Loucy (cell line): ENCODE results near the gene TMEM117.

ENCODE experiments used
- H2AFZ ChIP-seq: fragments of 200-600 bp; sonication (generic); 2 replicates; pipeline ENCODE4 v1.6.0; 2016; ENCODE audit warnings: antibody characterized with exemption, mild to moderate bottlenecking, low read length, moderate library complexity
- H3F3A ChIP-seq: fragments of 200-600 bp; 2 replicates; pipeline ENCODE4 v1.6.0; 2016; ENCODE audit warnings: antibody characterized with exemption, low read depth, mild to moderate bottlenecking
- H3K27me3 ChIP-seq: fragments of 200-600 bp; sonication (generic); 2 replicates; pipeline ENCODE4 v1.6.1; 2014; ENCODE audit warnings: low read length, mild to moderate bottlenecking; ENCODE audit not compliant: insufficient read depth, poor library complexity, severe bottlenecking
- H3K36me3 ChIP-seq: fragments of 200-600 bp; sonication (generic); 2 replicates; pipeline ENCODE4 v1.6.1; 2016; ENCODE audit warnings: low read length; ENCODE audit not compliant: insufficient read depth
- H3K4me1 ChIP-seq: fragments of 200-600 bp; sonication (generic); 2 replicates; pipeline ENCODE4 v1.5.1; 2014; ENCODE audit warnings: low read length, mild to moderate bottlenecking; ENCODE audit not compliant: insufficient read depth, poor library complexity, severe bottlenecking
- H3K4me2 ChIP-seq: fragments of 200-600 bp; sonication (generic); 2 replicates; pipeline ENCODE4 v1.6.0; 2014; ENCODE audit warnings: antibody characterized with exemption, low read length, low read depth, mild to moderate bottlenecking; ENCODE audit not compliant: poor library complexity, severe bottlenecking
- H3K4me3 ChIP-seq: fragments of 200-600 bp; sonication (generic); 2 replicates; pipeline ENCODE4 v1.5.1; 2014; ENCODE audit warnings: low read length, mild to moderate bottlenecking, mixed read lengths; ENCODE audit not compliant: poor library complexity, severe bottlenecking
- H3K79me2 ChIP-seq: fragments of 200-600 bp; sonication (generic); 2 replicates; pipeline ENCODE4 v1.6.1; 2014; ENCODE audit warnings: low read length; ENCODE audit not compliant: insufficient read depth
- H3K9ac ChIP-seq: fragments of 200-600 bp; sonication (generic); 2 replicates; pipeline ENCODE4 v1.6.0; 2014; ENCODE audit warnings: mild to moderate bottlenecking, low read depth, low read length, moderate library complexity; ENCODE audit not compliant: poor library complexity, severe bottlenecking
- H3K9me2 ChIP-seq: fragments of 200-600 bp; sonication (generic); replicated peaks from 2 replicates; pipeline ENCODE4 v1.6.1; 2016; ENCODE audit warnings: low read depth, low read length, mixed read lengths
- H3K9me3 ChIP-seq: fragments of 200-600 bp; sonication (generic); 2 replicates; pipeline ENCODE4 v1.6.1; 2014; ENCODE audit warnings: mild to moderate bottlenecking, antibody characterized with exemption, low read length, low read depth; ENCODE audit not compliant: insufficient read depth
- H4K20me1 ChIP-seq: fragments of 200-600 bp; sonication (generic); 2 replicates; pipeline ENCODE4 v1.6.0; 2014; ENCODE audit warnings: antibody characterized with exemption, low read length, mild to moderate bottlenecking; ENCODE audit not compliant: insufficient read depth, poor library complexity, severe bottlenecking
- CTCF ChIP-seq: fragments of 200-600 bp; sonication (generic); conservative IDR thresholded peaks from 2 replicates; pipeline ENCODE4 v1.5.1; 2014; ENCODE audit warnings: mild to moderate bottlenecking, antibody characterized with exemption, low read length
- EZH2phosphoT487 ChIP-seq: fragments of 200-600 bp; IDR thresholded peaks from 2 replicates; pipeline ENCODE4 v1.6.1; 2018; ENCODE audit warnings: antibody characterized with exemption, mild to moderate bottlenecking, moderate library complexity, borderline replicate concordance

The TMEM117 gene

GRCh38 chr12:44380861-44381260 lies 545.0 kb downstream of the TMEM117 start:
- Histone ChIP-seq H3K27me3 (no peaks in the 10 kb centered on the region), H3F3A (no peaks in the 10 kb centered on the region), H3K9ac (no peak overlapping the region), H3K9me2 (no peaks in the 10 kb centered on the region), H3K79me2 (no peaks in the 10 kb centered on the region), H3K4me1 (no peaks in the 10 kb centered on the region), H4K20me1 (no peaks in the 10 kb centered on the region), H3K4me2 (no peak overlapping the region), H3K4me3 (no peak overlapping the region), H2AFZ (no peak overlapping the region), H3K36me3 (no peaks in the 10 kb centered on the region), H3K9me3 (no peaks in the 10 kb centered on the region)
- TF ChIP-seq EZH2phosphoT487 (no peak), CTCF (no peak)

DNA sequence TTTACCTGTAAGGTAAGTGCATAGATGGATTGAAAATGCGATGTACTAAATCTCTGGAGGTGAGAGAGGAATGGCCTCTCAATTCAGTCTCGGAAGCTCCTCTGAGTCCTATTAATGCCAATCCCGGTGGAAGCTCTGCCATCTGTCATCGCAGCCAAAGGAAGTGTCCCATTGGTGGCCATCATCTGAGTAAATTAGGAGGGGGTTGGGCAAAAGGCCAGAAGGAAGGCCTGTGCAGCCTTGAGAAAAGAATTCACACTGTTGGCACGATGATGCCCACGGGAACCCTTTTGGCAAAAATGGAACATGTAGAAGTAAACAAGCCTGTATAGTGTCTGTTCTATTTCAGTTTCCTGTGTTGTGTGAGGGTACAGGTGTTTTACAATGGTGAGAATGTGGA lies 545.5 kb downstream of the TMEM117 start:
- no peaks in the 10 kb centered on the region for H3F3A ChIP-seq
- no peak overlapping the region for H2AFZ ChIP-seq
- H3K4me1 ChIP-seq, result no peaks in the 10 kb centered on the region
- H3K36me3 ChIP-seq, result no peaks in the 10 kb centered on the region
- H3K4me2 ChIP-seq, result no peak overlapping the region
- H3K27me3 ChIP-seq, result no peaks in the 10 kb centered on the region
- no peaks in the 10 kb centered on the region for H4K20me1 ChIP-seq
- no peak overlapping the region for H3K9ac ChIP-seq
- H3K9me2 ChIP-seq, result no peaks in the 10 kb centered on the region
- no peaks in the 10 kb centered on the region for H3K9me3 ChIP-seq
- H3K4me3 ChIP-seq, result no peak overlapping the region
- TF ChIP-seq EZH2phosphoT487 (no peak), CTCF (no peak)
- H3K79me2 ChIP-seq, result no peaks in the 10 kb centered on the region

DNA sequence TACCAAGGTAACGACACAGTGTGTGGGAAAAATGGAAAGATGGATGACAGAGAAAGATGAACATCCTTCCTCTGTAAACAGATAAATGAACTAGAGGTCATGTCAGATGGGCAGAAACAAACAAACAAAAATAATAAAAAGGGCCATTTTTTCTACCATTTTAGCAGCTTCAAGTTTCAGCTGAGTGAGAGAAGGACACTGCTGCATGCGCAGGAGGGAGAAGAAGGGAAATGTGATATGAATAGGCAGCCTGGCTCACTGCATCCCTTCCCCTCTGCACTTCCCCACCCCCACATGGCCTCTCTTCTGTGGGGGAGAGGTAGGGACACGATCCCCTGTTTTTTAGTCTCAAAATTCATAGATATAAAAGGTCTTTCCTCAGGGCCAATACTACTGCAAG lies 548.3 kb downstream of the TMEM117 start:
- H3K9me3 ChIP-seq, result no peaks in the 10 kb centered on the region
- H2AFZ ChIP-seq, result no peak overlapping the region
- H3K9ac ChIP-seq, result no peak overlapping the region
- H3K36me3 ChIP-seq, result no peaks in the 10 kb centered on the region
- TF ChIP-seq CTCF (no peak), EZH2phosphoT487 (no peak)
- H3F3A ChIP-seq, result no peaks in the 10 kb centered on the region
- H3K79me2 ChIP-seq, result no peaks in the 10 kb centered on the region
- no peaks in the 10 kb centered on the region for H4K20me1 ChIP-seq
- no peak overlapping the region for H3K4me3 ChIP-seq
- no peak overlapping the region for H3K4me2 ChIP-seq
- H3K4me1 ChIP-seq, result no peaks in the 10 kb centered on the region
- H3K9me2 ChIP-seq, result no peaks in the 10 kb centered on the region
- no peaks in the 10 kb centered on the region for H3K27me3 ChIP-seq
